Stomach (tissue), 9 donors: Measurements from ENCODE around the gene CRIM1. TPM values are rescaled to one million over a fixed set of nuclear protein-coding genes. Genes with fewer than 3 reads are reported as not detected.

ENCODE experiments used
- DNase-seq, 2 donors: peaks; one replicate each; pipeline versions ENCODE4 v3.0.0 to v3.0.0-alpha.2; 2013 to 2019
- H3K27ac ChIP-seq, 5 donors: fragments of 200-600 bp in 4 of 5; sonication (generic) in 4 of 5; one replicate each; pipeline ENCODE4 v1.5.1; 2013 to 2019; ENCODE audit warnings: mild to moderate bottlenecking in 1 of 5, moderate library complexity in 1 of 5
- H3K27me3 ChIP-seq, 3 donors: fragments of 200-600 bp; sonication (generic); one replicate each; pipeline ENCODE4 v1.5.1; 2017 to 2019; ENCODE audit warnings: mixed run types in 1 of 3
- H3K36me3 ChIP-seq, 4 donors: fragments of 200-600 bp; sonication (generic); 1 replicate in 3 of 4; 2 replicates in 1 of 4; pipeline ENCODE4 v1.5.1; 2016 to 2019
- H3K4me1 ChIP-seq, 4 donors: fragments of 200-600 bp; sonication (generic); one replicate each; pipeline ENCODE4 v1.5.1; 2016 to 2019
- H3K4me3 ChIP-seq, 4 donors: fragments of 200-600 bp; sonication (generic) in 3 of 4; one replicate each; pipeline ENCODE4 v1.5.1; 2016 to 2019; ENCODE audit warnings: mild to moderate bottlenecking in 1 of 4
- H3K9me3 ChIP-seq, 4 donors: fragments of 200-600 bp; sonication (generic); one replicate each; pipeline ENCODE4 v1.5.1; 2016 to 2019
- CTCF ChIP-seq, 7 experiments: fragments of 450-650 bp in 4 of 7; fragments of 200-600 bp in 3 of 7; sonication (generic) in 3 of 7; IDR thresholded peaks; one replicate each; pipeline ENCODE4 v1.5.1; 2016 to 2019; ENCODE audit warnings: antibody characterized with exemption in 7 of 7, control low read depth in 2 of 7, mild to moderate bottlenecking in 1 of 7
- EP300 ChIP-seq: sonication (generic); formaldehyde crosslinking; IDR thresholded peaks from one replicate; pipeline ENCODE4 v1.6.1; 2017; ENCODE audit warnings: antibody characterized with exemption
- POLR2A ChIP-seq, 4 donors: fragments of 450-650 bp; IDR thresholded peaks; one replicate each; pipeline ENCODE4 v1.6.1; 2016; ENCODE audit warnings: antibody characterized with exemption in 4 of 4, control low read depth in 2 of 4, mild to moderate bottlenecking in 1 of 4, moderate library complexity in 1 of 4
- POLR2AphosphoS5 ChIP-seq, 3 donors: sonication (generic); formaldehyde crosslinking; IDR thresholded peaks; one replicate each; pipeline ENCODE4 v1.6.1; 2016; ENCODE audit warnings: antibody characterized with exemption in 3 of 3
- whole genome bisulfite sequencing, 5 donors: extraction: QIAGEN DNeasy Blood & Tissue Kit in 3 of 5; methylation state at CpG; one replicate each; pipeline versions ENCODE4 v1.1.5 to v1.1.7; 2013 to 2018; 5-methylcytosine and 5-hydroxymethylcytosine counted together
- intact Hi-C: fragments of 100-400 bp; cut with DNase I; formaldehyde crosslinking; loops from one replicate; pipeline ENCODE4 v1.15.1; 2023; ENCODE audit warnings: low total_unique reads
- polyA plus RNA-seq, 3 donors: library from polyadenylated mRNA; stranded (reverse); fragments of 200-250 nt; gene quantifications; one replicate each; pipeline ENCODE4 v1.2.3, GENCODE V29; 2013
- total RNA-seq, 5 donors: library from RNA; depleted of rRNA; stranded (reverse); fragments of >200 nt; gene quantifications; one replicate each; pipeline versions ENCODE4 v1.1.0 to v1.2.3, GENCODE V29; 2014 to 2016
- donor health status: healthy with polysubstance abuse.
- donor health status: Bipolar disorder and iron deficiency.
- donor health status: healthy.

CRIM1 gene
- total and polyA plus RNA-seq, 8 donors: 3.1 to 158 (median 50.7) TPM

- Histone ChIP-seq H3K4me1 (peaks cover 10 to 44% (median 18%) of the 10 kb centered on the region in 4 donors), H3K9me3 (no peaks in the 10 kb centered on the region), H3K36me3 (no peaks in the 10 kb centered on the region), H3K27me3 (no peaks in the 10 kb centered on the region), H3K27ac (peak overlapping the region in 3 of 5 donors; percentile 13 to 47 (median 38)), H3K4me3 (no peak overlapping the region)
- 78 to 97% (median 85%) methylated on average over 3 of the region's 3 CpGs for WGBS, 5 donors
- TF ChIP-seq CTCF (IDR thresholded peaks at IDR 0.05) (no peak), POLR2AphosphoS5 (IDR thresholded peaks at IDR 0.05) (no peak), POLR2A (IDR thresholded peaks at IDR 0.05) (no peak), EP300 (no peak)
- no peak for DNase-seq
- intact Hi-C loops: no loop called here
Observed at GRCh38 chr2:36389577-36389976, 34.0 kb downstream of the CRIM1 start.

- no peak for TF ChIP-seq CTCF (IDR thresholded peaks at IDR 0.05)
- TF ChIP-seq EP300: no peak
- no peak for TF ChIP-seq POLR2AphosphoS5 (IDR thresholded peaks at IDR 0.05)
- TF ChIP-seq POLR2A (IDR thresholded peaks at IDR 0.05): no peak
- 72 to 88% (median 77%) methylated on average over 5 of the region's 5 CpGs for WGBS, 5 donors
- Histone ChIP-seq H3K4me1 (peaks cover 18 to 53% (median 25%) of the 10 kb centered on the region in 4 donors), H3K36me3 (no peaks in the 10 kb centered on the region), H3K4me3 (no peak overlapping the region), H3K27ac (no peak overlapping the region), H3K27me3 (no peaks in the 10 kb centered on the region), H3K9me3 (no peaks in the 10 kb centered on the region)
- DNase-seq: no peak
- intact Hi-C loops: no loop called here
Observed at GRCh38 chr2:36392571-36393255, 37.1 kb downstream of the CRIM1 start.

GRCh38 chr2:36393738-36394256 lies 38.2 kb downstream of the CRIM1 start:
- no peak overlapping the region for H3K4me3 ChIP-seq
- peaks cover 14 to 53% (median 25%) of the 10 kb centered on the region in 4 donors for H3K4me1 ChIP-seq

DNA sequence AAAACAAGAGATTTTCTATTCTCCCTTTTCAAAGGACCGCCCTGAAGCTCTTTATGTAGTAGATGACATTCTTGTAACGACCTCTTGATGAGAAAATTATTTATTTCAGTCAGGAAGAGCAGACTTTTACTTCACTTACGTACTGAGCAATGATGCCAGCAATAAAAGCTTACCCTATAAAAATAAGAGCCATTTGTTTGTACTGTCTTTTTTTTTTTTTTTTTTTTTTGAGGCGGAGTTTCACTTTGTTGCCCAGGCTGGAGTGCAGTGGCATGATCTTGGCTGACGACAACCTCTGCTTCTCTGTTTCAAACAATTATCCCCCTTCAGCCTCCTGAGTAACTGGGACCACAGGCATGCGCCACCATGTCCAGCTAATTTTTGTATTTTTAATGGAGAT lies 39.2 kb downstream of the CRIM1 start:
- H3K4me1 ChIP-seq: peaks cover 7 to 43% (median 17%) of the 10 kb centered on the region in 4 donors
- no peak for TF ChIP-seq POLR2AphosphoS5 (IDR thresholded peaks at IDR 0.05)
- no peak for TF ChIP-seq CTCF (IDR thresholded peaks at IDR 0.05)
- no peak for TF ChIP-seq EP300
- TF ChIP-seq POLR2A (IDR thresholded peaks at IDR 0.05): no peak
- peak overlapping the region in 1 of 5 donors; percentile 31 for H3K27ac ChIP-seq
- 59 to 72% (median 65%) methylated on average over 6 of the region's 6 CpGs for WGBS, 5 donors
- H3K9me3 ChIP-seq: no peaks in the 10 kb centered on the region
- DNase-seq: no peak
- intact Hi-C loops: no loop called here
- no peaks in the 10 kb centered on the region for H3K36me3 ChIP-seq
- no peak overlapping the region for H3K4me3 ChIP-seq
- no peaks in the 10 kb centered on the region for H3K27me3 ChIP-seq

More at GRCh38 chr2:36393738-36394256, 38.2 kb downstream of the CRIM1 start:
- Histone ChIP-seq H3K9me3 (no peaks in the 10 kb centered on the region), H3K36me3 (no peaks in the 10 kb centered on the region), H3K27ac (no peak overlapping the region), H3K27me3 (no peaks in the 10 kb centered on the region)
- no peak for TF ChIP-seq CTCF (IDR thresholded peaks at IDR 0.05)
- no peak for TF ChIP-seq POLR2AphosphoS5 (IDR thresholded peaks at IDR 0.05)
- TF ChIP-seq EP300: no peak
- TF ChIP-seq POLR2A (IDR thresholded peaks at IDR 0.05): no peak
- intact Hi-C loops: no loop called here
- 83 to 93% (median 92%) methylated on average over 4 of the region's 4 CpGs for WGBS, 5 donors
- no peak for DNase-seq
